Upper lobe of left lung (tissue), 4 donors: ENCODE data around the gene SLC26A11.

Experiments used
- EP300 ChIP-seq, 4 donors: sonication (generic); formaldehyde crosslinking; IDR thresholded peaks; one replicate each; pipeline ENCODE4 v1.5.1; 2017; ENCODE audit warnings: antibody characterized with exemption in 4 of 4, control low read depth in 2 of 4
- POLR2A ChIP-seq, 4 donors: fragments of 450-650 bp; IDR thresholded peaks; one replicate each; pipeline ENCODE4 v1.5.1; 2016 to 2017; ENCODE audit warnings: antibody characterized with exemption in 4 of 4, mild to moderate bottlenecking in 2 of 4
- POLR2AphosphoS5 ChIP-seq, 2 donors: sonication (generic); formaldehyde crosslinking; IDR thresholded peaks; one replicate each; pipeline ENCODE4 v1.5.1; 2017; ENCODE audit warnings: antibody characterized with exemption in 2 of 2
- TF ChIP-seq, protein P1 (sequence below), 6 experiments: fragments of 450-650 bp in 4 of 6; fragments of 200-600 bp in 2 of 6; sonication (generic) in 2 of 6; IDR thresholded peaks; one replicate each; pipeline ENCODE4 v1.5.1; 2016 to 2019; ENCODE audit warnings: antibody characterized with exemption in 6 of 6

DNA sequence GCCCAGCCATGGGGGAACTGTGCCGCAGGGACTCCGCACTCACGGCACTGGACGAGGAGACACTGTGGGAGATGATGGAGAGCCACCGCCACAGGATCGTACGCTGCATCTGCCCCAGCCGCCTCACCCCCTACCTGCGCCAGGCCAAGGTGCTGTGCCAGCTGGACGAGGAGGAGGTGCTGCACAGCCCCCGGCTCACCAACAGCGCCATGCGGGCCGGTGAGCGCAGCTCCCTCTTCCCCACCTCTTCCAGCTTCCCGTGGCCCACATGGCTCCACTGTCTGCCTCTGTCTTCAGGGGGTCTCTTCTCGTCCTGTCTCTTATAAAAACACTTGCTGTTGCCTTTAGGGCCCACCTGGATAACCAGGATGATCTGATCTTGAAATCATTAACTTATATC, 38.8 kb upstream of the SLC26A11 start:
- TF ChIP-seq EP300 (IDR thresholded peaks at IDR 0.05) (no peak), POLR2A (IDR thresholded peaks at IDR 0.05) (no peak), POLR2AphosphoS5 (IDR thresholded peaks at IDR 0.05) (no peak)
- TF ChIP-seq, protein P1, sequence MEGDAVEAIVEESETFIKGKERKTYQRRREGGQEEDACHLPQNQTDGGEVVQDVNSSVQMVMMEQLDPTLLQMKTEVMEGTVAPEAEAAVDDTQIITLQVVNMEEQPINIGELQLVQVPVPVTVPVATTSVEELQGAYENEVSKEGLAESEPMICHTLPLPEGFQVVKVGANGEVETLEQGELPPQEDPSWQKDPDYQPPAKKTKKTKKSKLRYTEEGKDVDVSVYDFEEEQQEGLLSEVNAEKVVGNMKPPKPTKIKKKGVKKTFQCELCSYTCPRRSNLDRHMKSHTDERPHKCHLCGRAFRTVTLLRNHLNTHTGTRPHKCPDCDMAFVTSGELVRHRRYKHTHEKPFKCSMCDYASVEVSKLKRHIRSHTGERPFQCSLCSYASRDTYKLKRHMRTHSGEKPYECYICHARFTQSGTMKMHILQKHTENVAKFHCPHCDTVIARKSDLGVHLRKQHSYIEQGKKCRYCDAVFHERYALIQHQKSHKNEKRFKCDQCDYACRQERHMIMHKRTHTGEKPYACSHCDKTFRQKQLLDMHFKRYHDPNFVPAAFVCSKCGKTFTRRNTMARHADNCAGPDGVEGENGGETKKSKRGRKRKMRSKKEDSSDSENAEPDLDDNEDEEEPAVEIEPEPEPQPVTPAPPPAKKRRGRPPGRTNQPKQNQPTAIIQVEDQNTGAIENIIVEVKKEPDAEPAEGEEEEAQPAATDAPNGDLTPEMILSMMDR (IDR thresholded peaks at IDR 0.05), result no peak
